Loucy (cell line): ENCODE results near the gene P2RX4.

Source experiments
- EZH2phosphoT487 ChIP-seq: fragments of 200-600 bp; IDR thresholded peaks from 2 replicates; pipeline ENCODE4 v1.6.1; 2018; ENCODE audit warnings: antibody characterized with exemption, mild to moderate bottlenecking, moderate library complexity, borderline replicate concordance
- TF ChIP-seq, protein P1 (sequence below): fragments of 200-600 bp; sonication (generic); conservative IDR thresholded peaks from 2 replicates; pipeline ENCODE4 v1.5.1; 2014; ENCODE audit warnings: mild to moderate bottlenecking, antibody characterized with exemption, low read length

DNA sequence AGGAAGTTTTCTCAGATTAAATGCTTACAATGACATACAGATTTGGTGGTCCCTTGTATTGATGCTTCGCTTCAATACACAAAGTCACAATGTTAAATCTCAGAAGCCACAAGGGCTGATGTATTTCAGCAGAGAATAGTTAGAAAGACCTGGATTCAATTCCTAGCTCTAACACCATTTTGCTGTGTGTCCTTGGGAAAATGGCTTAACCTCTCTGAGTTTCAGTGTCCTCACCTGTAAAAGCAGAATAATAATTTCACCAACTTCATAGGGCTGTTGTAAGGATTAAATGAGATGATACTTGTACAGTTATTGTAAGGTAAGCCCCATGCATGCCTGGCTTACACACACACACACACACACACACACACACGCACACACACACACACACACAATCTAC lies 46.9 kb upstream of the P2RX4 start:
- TF ChIP-seq, protein P1, sequence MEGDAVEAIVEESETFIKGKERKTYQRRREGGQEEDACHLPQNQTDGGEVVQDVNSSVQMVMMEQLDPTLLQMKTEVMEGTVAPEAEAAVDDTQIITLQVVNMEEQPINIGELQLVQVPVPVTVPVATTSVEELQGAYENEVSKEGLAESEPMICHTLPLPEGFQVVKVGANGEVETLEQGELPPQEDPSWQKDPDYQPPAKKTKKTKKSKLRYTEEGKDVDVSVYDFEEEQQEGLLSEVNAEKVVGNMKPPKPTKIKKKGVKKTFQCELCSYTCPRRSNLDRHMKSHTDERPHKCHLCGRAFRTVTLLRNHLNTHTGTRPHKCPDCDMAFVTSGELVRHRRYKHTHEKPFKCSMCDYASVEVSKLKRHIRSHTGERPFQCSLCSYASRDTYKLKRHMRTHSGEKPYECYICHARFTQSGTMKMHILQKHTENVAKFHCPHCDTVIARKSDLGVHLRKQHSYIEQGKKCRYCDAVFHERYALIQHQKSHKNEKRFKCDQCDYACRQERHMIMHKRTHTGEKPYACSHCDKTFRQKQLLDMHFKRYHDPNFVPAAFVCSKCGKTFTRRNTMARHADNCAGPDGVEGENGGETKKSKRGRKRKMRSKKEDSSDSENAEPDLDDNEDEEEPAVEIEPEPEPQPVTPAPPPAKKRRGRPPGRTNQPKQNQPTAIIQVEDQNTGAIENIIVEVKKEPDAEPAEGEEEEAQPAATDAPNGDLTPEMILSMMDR, result no peak
- no peak for TF ChIP-seq EZH2phosphoT487
